Adrenal gland (tissue), 5 donors: Measurements from ENCODE around the gene MLKL.

ENCODE experiments used
- POLR2A ChIP-seq, 2 donors: fragments of 450-650 bp; IDR thresholded peaks; one replicate each; pipeline ENCODE4 v1.6.1; 2017; ENCODE audit warnings: antibody characterized with exemption in 2 of 2, mild to moderate bottlenecking in 2 of 2, moderate library complexity in 1 of 2
- TF ChIP-seq, protein P1 (sequence below), 6 experiments: fragments of 450-650 bp in 4 of 6; fragments of 200-600 bp in 2 of 6; sonication (generic) in 1 of 6; IDR thresholded peaks; 1 replicate in 5 of 6; 2 replicates in 1 of 6; pipeline versions ENCODE4 v1.5.1 to v1.8.0; 2016 to 2021; ENCODE audit warnings: antibody characterized with exemption in 6 of 6, mild to moderate bottlenecking in 2 of 6, moderate library complexity in 1 of 6
- donor health status: DM: no; HTN: no; CAD: no.

DNA sequence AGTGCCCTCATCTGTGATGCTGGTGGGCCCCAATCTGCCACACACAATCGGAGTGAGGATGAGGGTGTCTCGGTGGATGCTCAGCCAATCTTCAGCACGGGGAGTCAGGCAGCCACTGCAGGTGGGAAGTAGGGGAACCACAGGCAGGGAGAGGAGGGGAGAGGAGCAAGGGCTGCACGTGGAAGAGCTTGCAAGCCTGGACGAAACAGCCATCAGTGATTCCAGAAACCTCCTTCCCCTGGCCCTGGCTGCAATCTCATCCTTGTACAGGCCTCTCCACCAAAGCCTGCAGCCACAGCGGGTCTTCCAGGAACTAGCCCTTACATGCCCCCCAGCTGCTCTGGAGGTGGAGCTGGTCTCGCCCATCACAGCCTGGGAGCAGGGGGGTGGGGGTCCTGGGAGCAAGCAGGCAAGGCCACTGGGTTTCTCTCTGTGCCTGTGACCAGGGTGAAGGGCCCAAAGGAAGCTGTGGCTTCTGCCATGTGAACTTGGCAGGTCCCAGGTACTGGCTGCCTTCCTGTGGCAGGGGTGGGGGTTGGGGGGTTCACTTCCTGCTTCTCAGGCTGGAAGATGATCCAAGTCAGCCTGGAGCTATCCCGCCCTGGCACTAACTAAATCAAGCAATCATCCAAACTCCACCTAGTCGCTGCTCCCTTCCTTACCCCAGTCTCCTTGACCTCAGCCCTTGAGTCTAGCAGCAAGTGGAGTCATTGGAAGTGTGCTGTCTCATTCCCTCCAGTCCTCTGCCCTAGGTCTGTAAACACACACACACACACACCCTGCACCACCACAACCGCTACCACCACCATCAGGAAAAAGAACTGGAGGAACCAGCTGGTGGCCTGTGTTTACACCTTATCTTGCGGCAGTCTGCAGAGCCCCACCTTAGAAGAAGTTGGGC lies 29.4 kb upstream of the MLKL start:
- TF ChIP-seq, protein P1, sequence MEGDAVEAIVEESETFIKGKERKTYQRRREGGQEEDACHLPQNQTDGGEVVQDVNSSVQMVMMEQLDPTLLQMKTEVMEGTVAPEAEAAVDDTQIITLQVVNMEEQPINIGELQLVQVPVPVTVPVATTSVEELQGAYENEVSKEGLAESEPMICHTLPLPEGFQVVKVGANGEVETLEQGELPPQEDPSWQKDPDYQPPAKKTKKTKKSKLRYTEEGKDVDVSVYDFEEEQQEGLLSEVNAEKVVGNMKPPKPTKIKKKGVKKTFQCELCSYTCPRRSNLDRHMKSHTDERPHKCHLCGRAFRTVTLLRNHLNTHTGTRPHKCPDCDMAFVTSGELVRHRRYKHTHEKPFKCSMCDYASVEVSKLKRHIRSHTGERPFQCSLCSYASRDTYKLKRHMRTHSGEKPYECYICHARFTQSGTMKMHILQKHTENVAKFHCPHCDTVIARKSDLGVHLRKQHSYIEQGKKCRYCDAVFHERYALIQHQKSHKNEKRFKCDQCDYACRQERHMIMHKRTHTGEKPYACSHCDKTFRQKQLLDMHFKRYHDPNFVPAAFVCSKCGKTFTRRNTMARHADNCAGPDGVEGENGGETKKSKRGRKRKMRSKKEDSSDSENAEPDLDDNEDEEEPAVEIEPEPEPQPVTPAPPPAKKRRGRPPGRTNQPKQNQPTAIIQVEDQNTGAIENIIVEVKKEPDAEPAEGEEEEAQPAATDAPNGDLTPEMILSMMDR (IDR thresholded peaks at IDR 0.05): no peak
- TF ChIP-seq POLR2A (IDR thresholded peaks at IDR 0.05): no peak
